B cell (primary cell): ENCODE measurements around the gene TENT5C. TPM values are rescaled to one million over a fixed set of nuclear protein-coding genes. Genes with fewer than 3 reads are reported as not detected.

Experiments
- ATAC-seq: fragments of 200-7000 bp; cut with Tn5 transposase; one replicate; pipeline ENCODE4 v1.10.0; 2021; ENCODE audit warnings: low read depth, mild to moderate bottlenecking, moderate number of reproducible peaks, moderate library complexity
- CTCF ChIA-PET: fragments of 350-600 bp; sonication (Branson Sonifier 250); formaldehyde crosslinking; loops from one replicate; lab custom pipeline; 2021; ENCODE audit warnings: antibody characterized with exemption, inconsistent platforms; lab: Charles Lee
- POLR2A ChIA-PET: fragments of 350-600 bp; sonication (Branson Sonifier 250); formaldehyde crosslinking; loops from one replicate; lab custom pipeline; 2021; ENCODE audit warnings: antibody characterized with exemption; lab: Charles Lee
- DNase-seq: peaks from one replicate; pipeline ENCODE4 v3.0.0; 2013
- H2AFZ ChIP-seq: 2 replicates; pipeline ENCODE4 v1.6.1; 2012; ENCODE audit warnings: mild to moderate bottlenecking, low read depth, low read length; ENCODE audit not compliant: insufficient read depth, poor library complexity, severe bottlenecking
- H3K27ac ChIP-seq, 2 donors: 1 replicate in 1 of 2; 2 replicates in 1 of 2; pipeline ENCODE4 v1.5.1; 2012 to 2013; ENCODE audit warnings: low read length in 2 of 2, mild to moderate bottlenecking in 2 of 2, moderate library complexity in 1 of 2
- H3K27me3 ChIP-seq, 4 experiments: fragments of 200-600 bp in 1 of 4; sonication (generic) in 1 of 4; replicated peaks in 1 of 4; 1 replicate in 2 of 4; 2 replicates in 2 of 4; pipeline versions ENCODE4 v1.6.1 to v1.7.0; 2013 to 2016; ENCODE audit warnings: low read length in 3 of 4, mild to moderate bottlenecking in 2 of 4, mixed read lengths in 1 of 4, moderate library complexity in 1 of 4; ENCODE audit not compliant: insufficient read depth in 4 of 4, control insufficient read depth in 3 of 4; ENCODE audit errors: control extremely low read depth in 1 of 4
- H3K36me3 ChIP-seq, 2 experiments: replicated peaks in 1 of 2; 1 replicate in 1 of 2; 2 replicates in 1 of 2; pipeline versions ENCODE4 v1.6.1 to v1.7.1; 2013; ENCODE audit warnings: low read length in 1 of 2; ENCODE audit not compliant: insufficient read depth in 2 of 2, control insufficient read depth in 1 of 2; ENCODE audit errors: control extremely low read depth in 1 of 2, extremely low read depth in 1 of 2
- H3K4me1 ChIP-seq, 2 donors: fragments of 200-600 bp in 1 of 2; sonication (generic) in 1 of 2; 1 replicate in 1 of 2; 2 replicates in 1 of 2; pipeline versions ENCODE4 v1.5.1 to v1.6.1; 2013 to 2017; ENCODE audit warnings: low read length in 2 of 2; ENCODE audit not compliant: control insufficient read depth in 2 of 2, insufficient read depth in 2 of 2
- H3K4me2 ChIP-seq: replicated peaks from 2 replicates; pipeline ENCODE3; 2012; ENCODE audit warnings: mild to moderate bottlenecking, low read depth, low read length; ENCODE audit not compliant: poor library complexity, severe bottlenecking
- H3K4me3 ChIP-seq, 5 experiments: fragments of 200-600 bp in 1 of 5; sonication (generic) in 1 of 5; 1 replicate in 3 of 5; 2 replicates in 2 of 5; pipeline versions ENCODE4 v1.5.1 to v1.7.0; 2011 to 2016; ENCODE audit warnings: low read length in 4 of 5, mild to moderate bottlenecking in 4 of 5, low read depth in 2 of 5, control low read depth in 1 of 5, moderate library complexity in 1 of 5; ENCODE audit not compliant: insufficient read depth in 1 of 5; ENCODE audit errors: control extremely low read depth in 1 of 5, extremely low read depth in 1 of 5
- H3K79me2 ChIP-seq: fragments of 200-600 bp; sonication (generic); one replicate; pipeline ENCODE4 v1.6.0; 2016; ENCODE audit warnings: low read length; ENCODE audit not compliant: control insufficient read depth, insufficient read depth
- H3K9ac ChIP-seq: fragments of 200-600 bp; sonication (generic); 2 replicates; pipeline ENCODE4 v1.6.1; 2017; ENCODE audit warnings: mild to moderate bottlenecking, low read length, moderate library complexity
- H3K9me3 ChIP-seq, 3 donors: one replicate each; pipeline versions ENCODE4 v1.6.1 to v1.7.1; 2013; ENCODE audit warnings: low read length in 2 of 3; ENCODE audit not compliant: control insufficient read depth in 2 of 3, insufficient read depth in 1 of 3; ENCODE audit errors: control extremely low read depth in 1 of 3
- H4K20me1 ChIP-seq: 2 replicates; pipeline ENCODE4 v1.6.0; 2012; ENCODE audit warnings: mild to moderate bottlenecking, low read length; ENCODE audit not compliant: insufficient read depth, control insufficient read depth, poor library complexity, severe bottlenecking
- H3K27ac Mint-ChIP-seq: one replicate; pipeline ENCODE4 v1.8.0; 2021; ENCODE audit warnings: mixed read lengths
- H3K27me3 Mint-ChIP-seq: one replicate; pipeline ENCODE4 v1.8.0; 2021; ENCODE audit warnings: mixed read lengths
- H3K4me1 Mint-ChIP-seq: one replicate; pipeline ENCODE4 v1.8.0; 2021; ENCODE audit warnings: mixed read lengths
- H3K4me3 Mint-ChIP-seq: one replicate; pipeline ENCODE4 v1.8.0; 2021; ENCODE audit warnings: mixed read lengths
- H3K9me3 Mint-ChIP-seq: one replicate; pipeline ENCODE4 v1.8.0; 2022; ENCODE audit warnings: mixed read lengths; ENCODE audit not compliant: insufficient read depth
- EZH2 ChIP-seq: IDR thresholded peaks from 2 replicates; pipeline ENCODE4 v1.6.1; 2012; ENCODE audit warnings: borderline replicate concordance, low read depth, mild to moderate bottlenecking, moderate library complexity, low read length; ENCODE audit not compliant: insufficient read depth, poor library complexity, severe bottlenecking
- WGBS: methylation state at CpG from one replicate; pipeline ENCODE4 v1.1.5; 2013; ENCODE audit warnings: missing lambda C conversion rate; ENCODE audit not compliant: insufficient coverage; 5-methylcytosine and 5-hydroxymethylcytosine counted together
- intact Hi-C: fragments of 100-400 bp; cut with micrococcal nuclease; formaldehyde crosslinking; loops from one replicate; pipeline ENCODE4 v1.10.0; 2022
- polyA plus RNA-seq: library from polyadenylated mRNA; depleted of rRNA; stranded (reverse); fragments of >200 nt; gene quantifications from 2 replicates; pipeline ENCODE4 v1.2.3, GENCODE V29; 2012
- total RNA-seq, 2 donors: library from RNA; stranded (reverse); fragments of 120-200 nt in 1 of 2; gene quantifications; 1 replicate in 1 of 2; 2 replicates in 1 of 2; pipeline versions ENCODE4 v1.2.3 to v1.2.4, GENCODE V29; 2013 to 2022
- TF ChIP-seq, protein P1 (sequence below): fragments of 200-600 bp; IDR thresholded peaks from one replicate; pipeline ENCODE4 v1.8.0; 2022; ENCODE audit warnings: antibody characterized with exemption, mild to moderate bottlenecking

The TENT5C gene
- total and polyA plus RNA-seq, 2 donors (not counting 1 experiment from before 2014, with no cell fraction given), result 65.4 to 112 TPM

GRCh38 chr1:117629625-117630422, 24.0 kb downstream of the TENT5C start:
- no peak overlapping the region for H3K4me2 ChIP-seq

More at GRCh38 chr1:117629625-117630422, 24.0 kb downstream of the TENT5C start:
- Histone ChIP-seq H3K27ac (no peak overlapping the region), H3K4me1 (peaks cover 81 to 82% of the 10 kb centered on the region in 2 donors), H3K27me3 (no peaks in the 10 kb centered on the region), H4K20me1 (peaks cover 20% of the 10 kb centered on the region), H2AFZ (no peak overlapping the region), H3K9ac (no peak overlapping the region), H3K36me3 (peaks cover 0 to 30% of the 10 kb centered on the region in 2 experiments), H3K9me3 (no peaks in the 10 kb centered on the region), H3K79me2 (peaks cover 98% of the 10 kb centered on the region), H3K4me3 (no peak overlapping the region)
- TF ChIP-seq EZH2, result no peak
- TF ChIP-seq, protein P1, sequence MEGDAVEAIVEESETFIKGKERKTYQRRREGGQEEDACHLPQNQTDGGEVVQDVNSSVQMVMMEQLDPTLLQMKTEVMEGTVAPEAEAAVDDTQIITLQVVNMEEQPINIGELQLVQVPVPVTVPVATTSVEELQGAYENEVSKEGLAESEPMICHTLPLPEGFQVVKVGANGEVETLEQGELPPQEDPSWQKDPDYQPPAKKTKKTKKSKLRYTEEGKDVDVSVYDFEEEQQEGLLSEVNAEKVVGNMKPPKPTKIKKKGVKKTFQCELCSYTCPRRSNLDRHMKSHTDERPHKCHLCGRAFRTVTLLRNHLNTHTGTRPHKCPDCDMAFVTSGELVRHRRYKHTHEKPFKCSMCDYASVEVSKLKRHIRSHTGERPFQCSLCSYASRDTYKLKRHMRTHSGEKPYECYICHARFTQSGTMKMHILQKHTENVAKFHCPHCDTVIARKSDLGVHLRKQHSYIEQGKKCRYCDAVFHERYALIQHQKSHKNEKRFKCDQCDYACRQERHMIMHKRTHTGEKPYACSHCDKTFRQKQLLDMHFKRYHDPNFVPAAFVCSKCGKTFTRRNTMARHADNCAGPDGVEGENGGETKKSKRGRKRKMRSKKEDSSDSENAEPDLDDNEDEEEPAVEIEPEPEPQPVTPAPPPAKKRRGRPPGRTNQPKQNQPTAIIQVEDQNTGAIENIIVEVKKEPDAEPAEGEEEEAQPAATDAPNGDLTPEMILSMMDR, result no peak
- peaks cover 95% of the 10 kb centered on the region for H3K4me1 Mint-ChIP-seq
- H3K27ac Mint-ChIP-seq, result peak overlapping the region; percentile 57
- DNase-seq (no peak), ATAC-seq (no peak)
- ChIA-PET CTCF (interaction anchor here (0.7 to 13.6 kb wide), 7 partner anchors 22 to 125 kb away, joined by 3 to 88 read pairs (median 3); no protein-coding TSS in a partner anchor), POLR2A (no interaction called here)
- WGBS, result 95% methylated on average over 6 of the region's 10 CpGs
- H3K4me3 Mint-ChIP-seq, result no peak overlapping the region
- H3K9me3 Mint-ChIP-seq, result peaks cover 2% of the 10 kb centered on the region
- H3K27me3 Mint-ChIP-seq, result no peaks in the 10 kb centered on the region
- intact Hi-C loops, result no loop called here
